ENCODE results near the gene ITPK1.

The ITPK1 gene

GRCh38 chr14:92927349-92928257, 188.1 kb downstream of the ITPK1 start:
- TF ChIP-seq FOXP2 (optimal IDR thresholded peaks at IDR 0.05; ENCODE audit: borderline replicate concordance, extremely low read depth, extremely low read length, insufficient read depth) = no peak
- peak in 1 of 2 experiments; percentile 66; a peak in 2 of 4 replicates for TF ChIP-seq REST (IDR thresholded peaks at IDR 0.05; ENCODE audit: insufficient read depth in 1 of 2, low read depth in 2 of 2, low read length in 2 of 2)
- no peak for TF ChIP-seq SIN3A (IDR thresholded peaks at IDR 0.05; ENCODE audit: borderline replicate concordance, insufficient read depth, low read length)

- no peak for TF ChIP-seq REST (IDR thresholded peaks at IDR 0.05; ENCODE audit: insufficient read depth in 1 of 2, low read depth in 2 of 2, low read length in 2 of 2)
- no peak for TF ChIP-seq SIN3A (IDR thresholded peaks at IDR 0.05; ENCODE audit: borderline replicate concordance, insufficient read depth, low read length)
- TF ChIP-seq POLR2AphosphoS5 (IDR thresholded peaks at IDR 0.05; ENCODE audit: low read depth, low read length) = no peak
- no peak for TF ChIP-seq FOXP2 (optimal IDR thresholded peaks at IDR 0.05; ENCODE audit: borderline replicate concordance, extremely low read depth, extremely low read length, insufficient read depth)
- no peak for TF ChIP-seq TAF1 (IDR thresholded peaks at IDR 0.05; ENCODE audit: borderline replicate concordance, insufficient read depth, low read length)
Observed at GRCh38 chr14:92926931-92927330, 188.8 kb downstream of the ITPK1 start.

GRCh38 chr14:92926180-92926845, 189.4 kb downstream of the ITPK1 start:
- no peak for TF ChIP-seq SIN3A (IDR thresholded peaks at IDR 0.05; ENCODE audit: borderline replicate concordance, insufficient read depth, low read length)
- no peak for TF ChIP-seq FOXP2 (optimal IDR thresholded peaks at IDR 0.05; ENCODE audit: borderline replicate concordance, extremely low read depth, extremely low read length, insufficient read depth)
- TF ChIP-seq TAF1 (IDR thresholded peaks at IDR 0.05; ENCODE audit: borderline replicate concordance, insufficient read depth, low read length) = no peak
- no peak for TF ChIP-seq POLR2AphosphoS5 (IDR thresholded peaks at IDR 0.05; ENCODE audit: low read depth, low read length)
- TF ChIP-seq REST (IDR thresholded peaks at IDR 0.05; ENCODE audit: insufficient read depth in 1 of 2, low read depth in 2 of 2, low read length in 2 of 2) = no peak

- TF ChIP-seq POLR2AphosphoS5 (IDR thresholded peaks at IDR 0.05; ENCODE audit: low read depth, low read length) (no peak), TAF1 (IDR thresholded peaks at IDR 0.05; ENCODE audit: borderline replicate concordance, insufficient read depth, low read length) (no peak), REST (IDR thresholded peaks at IDR 0.05; ENCODE audit: insufficient read depth in 1 of 2, low read depth in 2 of 2, low read length in 2 of 2) (no peak)
Observed at GRCh38 chr14:92925446-92925845, 190.3 kb downstream of the ITPK1 start.

Measured in PFSK-1 (cell line).